Measurements from ENCODE around the gene APOBEC3B. TPM values are rescaled to one million over a fixed set of nuclear protein-coding genes. Genes with fewer than 3 reads are reported as not detected.

Gene APOBEC3B
- total RNA-seq, 3 donors from 2014 or later, result 0.33 to 2.2 TPM; not detected in 1

GRCh38 chr22:39021552-39022250 lies 39.6 kb downstream of the APOBEC3B start:
- TF ChIP-seq POLR2AphosphoS5 (IDR thresholded peaks at IDR 0.05) (no peak), CTCF (IDR thresholded peaks at IDR 0.05) (no peak), POLR2A (IDR thresholded peaks at IDR 0.05) (no peak)
- Histone ChIP-seq H3K9me3 (no peaks in the 10 kb centered on the region), H3K27me3 (no peaks in the 10 kb centered on the region), H3K4me3 (peak overlapping the region; percentile 38 to 76 (median 52)), H3K36me3 (no peaks in the 10 kb centered on the region), H3K4me1 (no peaks in the 10 kb centered on the region), H3K27ac (peak overlapping the region; percentile 75 to 93)
- no peak for DNase-seq (ENCODE audit: low spot score in 2 of 2)
- intact Hi-C loops (cut with DNase I; ENCODE audit: low total_unique reads), result no loop called here

- H3K9me3 ChIP-seq, result no peaks in the 10 kb centered on the region
- H3K27ac ChIP-seq, result no peak overlapping the region
- TF ChIP-seq CTCF (IDR thresholded peaks at IDR 0.05) (no peak), POLR2A (IDR thresholded peaks at IDR 0.05) (no peak), POLR2AphosphoS5 (IDR thresholded peaks at IDR 0.05) (no peak)
- DNase-seq (ENCODE audit: low spot score in 2 of 2), result no peak
- no peaks in the 10 kb centered on the region for H3K4me1 ChIP-seq
- no peaks in the 10 kb centered on the region for H3K27me3 ChIP-seq
- intact Hi-C loops (cut with DNase I; ENCODE audit: low total_unique reads), result no loop called here
- no peak overlapping the region for H3K4me3 ChIP-seq
- H3K36me3 ChIP-seq, result no peaks in the 10 kb centered on the region
Measured at GRCh38 chr22:39024519-39025308, 42.6 kb downstream of the APOBEC3B start.

GRCh38 chr22:39026509-39027150 lies 44.5 kb downstream of the APOBEC3B start:
- H3K27ac ChIP-seq, result no peak overlapping the region
- H3K4me3 ChIP-seq, result no peak overlapping the region
- H3K27me3 ChIP-seq, result no peaks in the 10 kb centered on the region
- H3K36me3 ChIP-seq, result no peaks in the 10 kb centered on the region
- no peaks in the 10 kb centered on the region for H3K9me3 ChIP-seq
- TF ChIP-seq POLR2A (IDR thresholded peaks at IDR 0.05) (no peak), CTCF (IDR thresholded peaks at IDR 0.05) (no peak), POLR2AphosphoS5 (IDR thresholded peaks at IDR 0.05) (no peak)
- no peak for DNase-seq (ENCODE audit: low spot score in 2 of 2)
- no peaks in the 10 kb centered on the region for H3K4me1 ChIP-seq
- intact Hi-C loops (cut with DNase I; ENCODE audit: low total_unique reads), result no loop called here

GRCh38 chr22:39027717-39028116 lies 45.6 kb downstream of the APOBEC3B start:
- no peaks in the 10 kb centered on the region for H3K9me3 ChIP-seq
- H3K27me3 ChIP-seq, result no peaks in the 10 kb centered on the region
- H3K4me1 ChIP-seq, result no peaks in the 10 kb centered on the region
- intact Hi-C loops (cut with DNase I; ENCODE audit: low total_unique reads), result no loop called here
- DNase-seq (ENCODE audit: low spot score in 2 of 2), result no peak
- TF ChIP-seq POLR2AphosphoS5 (IDR thresholded peaks at IDR 0.05) (no peak), CTCF (IDR thresholded peaks at IDR 0.05) (no peak), POLR2A (IDR thresholded peaks at IDR 0.05) (no peak)
- no peak overlapping the region for H3K4me3 ChIP-seq
- H3K27ac ChIP-seq, result no peak overlapping the region
- H3K36me3 ChIP-seq, result no peaks in the 10 kb centered on the region

GRCh38 chr22:39028281-39028680 lies 46.1 kb downstream of the APOBEC3B start:
- Histone ChIP-seq H3K4me3 (no peak overlapping the region), H3K27ac (no peak overlapping the region), H3K4me1 (no peaks in the 10 kb centered on the region), H3K9me3 (no peaks in the 10 kb centered on the region), H3K36me3 (no peaks in the 10 kb centered on the region), H3K27me3 (no peaks in the 10 kb centered on the region)
- TF ChIP-seq POLR2AphosphoS5 (IDR thresholded peaks at IDR 0.05) (no peak), CTCF (IDR thresholded peaks at IDR 0.05) (no peak), POLR2A (IDR thresholded peaks at IDR 0.05) (no peak)
- intact Hi-C loops (cut with DNase I; ENCODE audit: low total_unique reads), result no loop called here
- no peak for DNase-seq (ENCODE audit: low spot score in 2 of 2)

Measured in breast epithelium (tissue), 4 donors.